LNCAP (cell line): ENCODE results near the gene RGL3.

Experiments used
- TF ChIP-seq, protein P1 (sequence below): fragments of 450-650 bp; IDR thresholded peaks from 2 replicates; pipeline ENCODE4 v1.5.1; 2017; ENCODE audit warnings: mild to moderate bottlenecking

Gene RGL3

DNA sequence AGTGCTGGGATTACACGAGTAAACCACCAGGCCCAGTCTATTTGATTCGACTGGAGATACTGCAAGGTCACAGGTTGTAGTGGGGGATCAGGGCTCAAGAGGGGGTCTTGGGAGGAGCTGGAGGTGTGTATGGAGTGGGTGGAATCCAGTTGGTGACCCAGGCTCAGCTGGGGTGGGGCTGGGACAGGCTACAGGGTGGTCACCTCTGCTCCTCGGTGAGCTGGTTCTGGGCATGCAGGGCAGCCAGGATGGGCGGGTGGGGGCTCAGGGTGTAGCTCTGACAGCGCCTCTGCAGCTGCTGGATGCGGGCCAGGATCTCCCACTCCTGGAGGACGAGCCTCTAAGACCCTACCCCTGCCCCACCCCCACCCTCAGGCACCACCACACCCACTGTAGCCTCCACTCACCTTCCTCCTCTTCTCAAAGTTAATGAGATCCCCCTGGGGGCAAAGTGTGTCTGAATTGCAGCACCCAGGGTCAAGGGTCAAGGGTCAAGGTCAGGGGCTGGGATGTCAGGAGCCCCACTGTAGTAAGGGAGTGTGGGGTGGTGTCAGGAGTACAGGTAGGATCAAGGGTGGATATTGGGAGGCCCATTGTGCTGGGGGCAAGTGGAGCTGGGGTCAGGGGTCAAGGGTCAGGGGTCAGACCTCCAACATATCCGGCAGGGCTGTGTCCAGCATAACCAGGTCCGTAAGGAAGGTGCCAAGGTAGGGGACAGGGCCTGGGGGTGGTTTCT, 17.1 kb downstream of the RGL3 start:
- TF ChIP-seq, protein P1, sequence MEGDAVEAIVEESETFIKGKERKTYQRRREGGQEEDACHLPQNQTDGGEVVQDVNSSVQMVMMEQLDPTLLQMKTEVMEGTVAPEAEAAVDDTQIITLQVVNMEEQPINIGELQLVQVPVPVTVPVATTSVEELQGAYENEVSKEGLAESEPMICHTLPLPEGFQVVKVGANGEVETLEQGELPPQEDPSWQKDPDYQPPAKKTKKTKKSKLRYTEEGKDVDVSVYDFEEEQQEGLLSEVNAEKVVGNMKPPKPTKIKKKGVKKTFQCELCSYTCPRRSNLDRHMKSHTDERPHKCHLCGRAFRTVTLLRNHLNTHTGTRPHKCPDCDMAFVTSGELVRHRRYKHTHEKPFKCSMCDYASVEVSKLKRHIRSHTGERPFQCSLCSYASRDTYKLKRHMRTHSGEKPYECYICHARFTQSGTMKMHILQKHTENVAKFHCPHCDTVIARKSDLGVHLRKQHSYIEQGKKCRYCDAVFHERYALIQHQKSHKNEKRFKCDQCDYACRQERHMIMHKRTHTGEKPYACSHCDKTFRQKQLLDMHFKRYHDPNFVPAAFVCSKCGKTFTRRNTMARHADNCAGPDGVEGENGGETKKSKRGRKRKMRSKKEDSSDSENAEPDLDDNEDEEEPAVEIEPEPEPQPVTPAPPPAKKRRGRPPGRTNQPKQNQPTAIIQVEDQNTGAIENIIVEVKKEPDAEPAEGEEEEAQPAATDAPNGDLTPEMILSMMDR, result no peak

DNA sequence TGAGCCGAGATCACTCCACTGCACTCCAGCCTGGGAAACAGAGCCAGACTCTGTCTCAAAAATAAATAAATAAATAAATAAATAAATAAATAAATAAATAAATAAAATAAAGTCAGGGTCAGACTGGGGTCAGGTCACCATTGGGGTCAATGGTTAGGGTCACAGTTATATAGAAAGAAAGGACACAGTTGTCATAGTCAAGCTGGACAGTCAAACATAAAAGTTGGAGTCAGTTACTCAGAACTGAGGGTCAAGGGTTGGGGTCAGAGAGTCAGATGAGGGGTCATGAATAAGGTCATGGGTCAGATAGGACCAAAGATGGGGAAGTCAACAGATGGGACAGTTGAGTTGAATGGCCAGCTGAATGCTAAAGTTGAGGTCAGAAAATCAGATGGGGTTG, 18.3 kb downstream of the RGL3 start:
- TF ChIP-seq, protein P1, result no peak

DNA sequence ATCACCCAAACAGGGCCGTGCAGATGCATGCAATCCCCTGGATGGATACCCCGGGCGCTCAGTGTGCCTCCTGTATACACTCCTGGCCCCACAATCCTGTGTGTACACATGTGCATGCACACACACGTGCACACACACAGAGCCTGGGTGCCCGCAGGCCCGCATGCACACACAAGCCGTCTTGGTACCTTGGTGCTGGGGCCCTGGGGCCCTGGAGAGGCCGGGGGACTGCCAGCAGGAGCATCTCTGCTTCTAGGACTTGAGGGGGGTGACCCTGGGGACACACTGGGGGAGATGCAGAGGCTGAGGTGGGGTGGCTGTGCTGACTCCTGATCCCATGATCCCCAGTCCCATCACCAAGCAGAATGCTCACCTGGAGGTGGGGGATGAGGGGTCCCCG, 19.4 kb downstream of the RGL3 start:
- TF ChIP-seq, protein P1, result no peak

DNA sequence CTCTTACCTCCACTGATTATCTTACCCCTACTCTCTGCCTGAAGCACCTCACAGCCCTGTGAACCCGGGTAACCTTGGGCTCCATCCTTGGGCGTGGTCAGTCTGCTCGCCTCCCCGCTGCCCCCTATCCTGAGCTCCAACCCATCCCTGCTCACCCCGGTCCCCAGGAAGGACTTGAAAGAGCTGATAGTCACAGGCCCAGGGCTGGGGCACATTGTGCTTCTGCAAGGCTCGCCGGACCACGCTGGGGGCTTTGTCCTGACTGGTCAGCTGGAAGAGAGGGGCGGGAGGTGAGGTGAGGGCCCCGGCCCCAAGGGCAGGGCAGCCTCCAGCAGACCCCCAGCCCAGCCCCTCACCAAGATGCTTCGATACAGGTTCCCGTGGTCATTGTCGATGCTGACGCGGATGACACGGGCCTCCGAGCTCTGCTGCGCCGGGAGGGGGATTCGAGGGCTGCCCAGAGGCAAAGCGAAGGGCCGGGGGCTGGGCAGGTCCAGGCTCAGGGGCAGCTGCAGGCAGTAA, 22.0 kb downstream of the RGL3 start:
- TF ChIP-seq, protein P1, result no peak

DNA sequence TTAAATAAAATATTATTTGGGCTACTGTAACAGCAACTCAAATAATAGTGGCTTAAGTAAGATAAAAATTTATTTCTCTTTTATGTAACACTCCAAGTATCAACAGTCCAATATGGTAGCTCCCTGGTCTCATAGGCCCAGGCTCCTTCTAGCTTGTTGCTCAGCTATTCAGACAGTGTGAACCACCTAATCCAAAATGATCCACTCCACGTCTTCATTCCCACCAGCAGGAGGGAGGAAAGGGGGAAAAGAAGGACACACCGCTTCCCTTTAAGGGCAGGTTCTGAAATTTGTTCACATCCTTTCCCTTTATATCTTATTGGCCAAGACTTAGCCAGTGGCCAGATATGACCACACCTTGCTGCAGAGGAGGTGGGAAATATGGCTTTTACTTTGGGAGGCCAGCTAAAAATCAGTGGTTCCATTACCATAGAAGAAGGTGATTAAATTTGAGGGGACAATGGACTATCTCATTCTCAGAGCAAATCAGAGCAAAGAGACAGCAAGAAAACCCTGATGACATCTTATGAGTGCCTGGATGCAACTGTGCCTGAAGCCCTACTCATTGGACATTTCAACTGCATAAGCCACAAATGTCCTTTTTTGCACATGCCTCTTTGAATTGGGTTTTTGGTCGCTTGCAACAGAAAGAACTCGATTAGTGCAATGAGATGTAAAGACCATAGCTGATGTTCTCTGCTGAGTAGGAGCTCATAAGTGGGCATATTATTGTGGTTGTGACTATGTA, 28.0 kb downstream of the RGL3 start:
- TF ChIP-seq, protein P1, result no peak

DNA sequence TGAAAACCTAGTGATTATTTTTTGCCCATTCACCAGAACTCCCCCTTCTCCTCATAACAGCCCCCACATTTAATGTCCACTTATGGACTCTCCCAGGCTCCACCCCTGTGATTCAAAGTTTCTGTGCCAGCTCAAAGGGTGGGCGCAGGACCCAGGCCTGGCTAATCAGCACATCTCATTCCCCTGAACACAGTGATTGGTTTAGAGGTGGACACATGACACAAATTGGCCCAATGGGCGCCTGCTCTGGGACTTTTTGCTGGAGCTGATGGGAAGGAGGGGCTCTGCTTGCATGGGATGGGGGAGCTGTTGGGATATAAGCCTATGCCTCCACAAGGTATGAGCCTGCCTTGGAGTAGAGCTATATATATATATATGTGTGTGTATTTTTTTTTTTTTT, 28.8 kb downstream of the RGL3 start:
- TF ChIP-seq, protein P1, result no peak

DNA sequence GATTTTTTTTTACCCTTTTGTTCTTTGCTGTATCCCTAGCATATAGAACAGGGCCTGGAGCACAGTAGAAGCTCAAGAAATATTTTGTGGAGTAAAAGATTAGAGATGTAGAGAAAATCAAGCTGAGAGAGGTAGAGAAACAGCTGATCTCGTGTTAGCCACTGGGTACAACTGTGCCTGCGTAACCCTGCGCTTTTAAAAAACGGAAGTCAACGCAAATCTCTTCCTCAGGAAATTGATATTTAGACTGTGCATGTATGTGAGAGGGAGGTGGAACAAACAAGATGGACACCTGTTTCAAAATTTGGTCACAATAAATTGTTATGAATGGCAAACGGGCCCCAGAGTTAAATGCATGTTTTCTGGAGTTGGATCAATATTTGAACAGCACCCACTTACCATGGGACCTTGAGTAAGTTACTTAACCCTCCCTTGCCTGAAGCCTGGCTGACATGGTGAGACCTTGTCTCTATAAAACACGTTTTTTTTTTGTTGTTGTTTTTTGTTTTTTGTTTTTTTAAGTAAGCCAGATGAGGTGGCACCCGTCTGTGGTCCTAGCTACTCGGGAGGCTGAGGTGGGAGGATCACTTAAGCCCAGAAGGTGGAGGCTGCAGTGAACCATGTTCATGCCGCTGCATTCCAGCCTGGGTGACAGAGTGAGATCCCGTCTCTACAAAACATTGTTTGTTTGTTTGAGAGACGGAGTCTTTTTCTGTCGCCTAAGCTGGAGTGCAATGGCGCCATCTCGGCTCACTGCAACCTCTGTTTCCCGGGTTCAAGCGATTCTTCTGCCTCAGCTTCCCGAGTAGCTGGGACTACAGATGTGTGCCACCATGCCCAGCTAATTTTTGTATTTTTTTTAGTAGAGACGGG, 31.7 kb downstream of the RGL3 start:
- TF ChIP-seq, protein P1, result no peak
